PFSK-1 (cell line): ENCODE measurements around the gene PITPNM1.

Experiments used
- FOXP2 ChIP-seq: optimal IDR thresholded peaks from 2 replicates; pipeline ENCODE3; 2011; ENCODE audit warnings: borderline replicate concordance, control low read depth, inconsistent platforms; ENCODE audit not compliant: insufficient read depth; ENCODE audit errors: extremely low read length, extremely low read depth
- POLR2AphosphoS5 ChIP-seq: IDR thresholded peaks from 2 replicates; pipeline ENCODE4 v1.6.1; 2012; ENCODE audit warnings: low read depth, mild to moderate bottlenecking, control low read depth, low read length, moderate library complexity
- REST ChIP-seq, 2 experiments: IDR thresholded peaks; 2 replicates each; pipeline versions ENCODE4 v1.6.1 to v1.8.0; 2011 to 2012; ENCODE audit warnings: low read depth in 2 of 2, low read length in 2 of 2, control low read depth in 1 of 2, inconsistent platforms in 1 of 2, mild to moderate bottlenecking in 1 of 2, moderate library complexity in 1 of 2; ENCODE audit not compliant: insufficient read depth in 1 of 2
- SIN3A ChIP-seq: IDR thresholded peaks from 2 replicates; pipeline ENCODE4 v1.6.1; 2012; ENCODE audit warnings: mild to moderate bottlenecking, low read length, moderate library complexity, borderline replicate concordance; ENCODE audit not compliant: insufficient read depth
- TAF1 ChIP-seq: IDR thresholded peaks from 2 replicates; pipeline ENCODE4 v1.6.1; 2012; ENCODE audit warnings: low read length, control low read depth, borderline replicate concordance; ENCODE audit not compliant: insufficient read depth

Gene PITPNM1

DNA sequence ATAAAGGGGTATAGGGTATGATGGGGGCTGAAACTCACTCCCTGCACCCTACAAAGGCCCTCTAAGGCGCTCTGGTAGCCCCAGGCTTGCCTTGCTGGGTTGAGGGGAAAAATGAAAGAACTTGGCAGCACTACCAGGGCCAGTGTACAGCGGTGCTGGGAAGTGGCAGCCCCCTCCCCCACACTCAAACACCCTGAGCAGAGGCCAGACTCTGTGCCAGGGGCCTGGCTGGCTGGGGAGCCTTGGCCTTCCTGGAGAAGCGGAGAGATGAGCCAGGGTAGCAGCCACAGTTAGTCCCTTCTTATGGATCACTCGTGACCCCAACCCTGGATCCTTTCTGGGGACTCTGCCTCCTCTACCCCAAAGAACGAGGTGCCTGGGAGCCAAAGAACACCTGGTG, 38.8 kb downstream of the PITPNM1 start:
- no peak for TF ChIP-seq REST (IDR thresholded peaks at IDR 0.05; ENCODE audit: insufficient read depth in 1 of 2, low read depth in 2 of 2, low read length in 2 of 2)
- no peak for TF ChIP-seq SIN3A
- TF ChIP-seq POLR2AphosphoS5 = no peak
- TF ChIP-seq FOXP2 = no peak
- no peak for TF ChIP-seq TAF1

GRCh38 chr11:67465189-67465510, 40.0 kb downstream of the PITPNM1 start:
- TF ChIP-seq REST (IDR thresholded peaks at IDR 0.05; ENCODE audit: insufficient read depth in 1 of 2, low read depth in 2 of 2, low read length in 2 of 2) (no peak), FOXP2 (no peak), POLR2AphosphoS5 (no peak), TAF1 (no peak), SIN3A (no peak)

DNA sequence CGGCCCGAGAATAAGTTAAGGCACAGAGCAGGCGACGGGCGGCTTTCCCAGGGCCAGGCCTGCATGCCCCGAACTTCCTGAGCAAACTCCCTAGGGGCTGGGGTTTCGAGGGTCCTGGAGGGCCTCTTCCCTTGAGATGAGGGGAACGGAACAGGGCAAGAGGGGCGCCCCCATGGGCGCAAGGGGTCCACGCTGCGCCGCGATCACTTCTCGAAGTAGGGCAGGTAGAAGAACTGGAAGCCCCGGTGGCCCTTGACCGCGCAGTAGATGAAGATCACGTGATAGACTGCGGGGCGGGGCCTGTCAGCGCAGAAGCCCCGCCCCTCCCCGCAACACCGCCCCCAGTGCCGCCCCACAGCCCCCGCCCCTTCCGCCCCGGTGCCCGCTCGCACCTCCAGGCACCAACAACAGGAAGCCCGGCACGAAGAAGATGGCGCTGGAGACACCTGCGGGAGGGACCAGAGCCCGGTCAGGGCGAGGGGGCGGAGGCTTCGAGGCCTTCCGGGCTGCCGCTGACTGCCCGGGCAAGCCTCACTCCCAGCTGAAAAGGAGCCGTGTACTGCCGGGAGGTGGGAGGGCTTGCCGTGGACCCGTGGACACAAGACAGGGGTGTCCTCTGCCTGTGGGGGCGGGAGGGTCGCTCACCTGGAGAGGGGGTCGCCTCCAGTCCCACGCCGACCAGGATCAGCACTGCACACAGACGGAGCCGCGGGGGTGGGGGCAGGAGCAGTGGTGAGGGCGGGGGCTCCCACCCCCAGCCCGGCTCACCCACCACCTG, 40.6 kb downstream of the PITPNM1 start:
- TF ChIP-seq REST (IDR thresholded peaks at IDR 0.05; ENCODE audit: insufficient read depth in 1 of 2, low read depth in 2 of 2, low read length in 2 of 2) (no peak), FOXP2 (no peak), TAF1 (0 out of 2 replicates have a peak, but pooled peaks have one; percentile 36), SIN3A (no peak), POLR2AphosphoS5 (peak; percentile 78)

- TF ChIP-seq POLR2AphosphoS5 (no peak), REST (IDR thresholded peaks at IDR 0.05; ENCODE audit: insufficient read depth in 1 of 2, low read depth in 2 of 2, low read length in 2 of 2) (no peak), TAF1 (no peak), FOXP2 (peak; percentile 63), SIN3A (no peak)
Measured at GRCh38 chr11:67463680-67464410, 41.3 kb downstream of the PITPNM1 start.
